Mesothelial cell of epicardium (in vitro differentiated cells): Measurements from ENCODE around the gene RAD9A. TPM values are rescaled to one million over a fixed set of nuclear protein-coding genes. Genes with fewer than 3 reads are reported as not detected.

ENCODE experiments used
- DNase-seq, 2 experiments: peaks; one replicate each; pipeline ENCODE4 v3.0.0; 2021; ENCODE audit warnings: low spot score in 2 of 2; ENCODE audit not compliant: unreplicated experiment in 2 of 2
- H3K27ac Mint-ChIP-seq: 2 replicates; pipeline ENCODE4 v1.8.0; 2021; ENCODE audit warnings: mixed read lengths
- H3K27me3 Mint-ChIP-seq: 2 replicates; pipeline ENCODE4 v1.8.0; 2021; ENCODE audit warnings: low read depth, mixed read lengths
- H3K36me3 Mint-ChIP-seq: 2 replicates; pipeline ENCODE4 v1.8.0; 2021; ENCODE audit warnings: mixed read lengths
- H3K4me1 Mint-ChIP-seq: 2 replicates; pipeline ENCODE4 v1.8.0; 2021; ENCODE audit warnings: mixed read lengths
- H3K4me3 Mint-ChIP-seq: 2 replicates; pipeline ENCODE4 v1.8.0; 2021; ENCODE audit warnings: mild to moderate bottlenecking, moderate library complexity, mixed read lengths
- H3K9me3 Mint-ChIP-seq: 2 replicates; pipeline ENCODE4 v1.8.0; 2021; ENCODE audit warnings: mixed read lengths
- CTCF ChIP-seq: fragments of 200-600 bp; sonication (generic); IDR thresholded peaks from one replicate; pipeline ENCODE4 v1.5.0; 2021; ENCODE audit warnings: antibody characterized with exemption; ENCODE audit not compliant: unreplicated experiment
- total RNA-seq: library from RNA; stranded (reverse); gene quantifications from 3 replicates; pipeline ENCODE4 v1.2.1, GENCODE V29; 2021

RAD9A gene
- total RNA-seq, 1 donor from 2014 or later, result 44.7 TPM

DNA sequence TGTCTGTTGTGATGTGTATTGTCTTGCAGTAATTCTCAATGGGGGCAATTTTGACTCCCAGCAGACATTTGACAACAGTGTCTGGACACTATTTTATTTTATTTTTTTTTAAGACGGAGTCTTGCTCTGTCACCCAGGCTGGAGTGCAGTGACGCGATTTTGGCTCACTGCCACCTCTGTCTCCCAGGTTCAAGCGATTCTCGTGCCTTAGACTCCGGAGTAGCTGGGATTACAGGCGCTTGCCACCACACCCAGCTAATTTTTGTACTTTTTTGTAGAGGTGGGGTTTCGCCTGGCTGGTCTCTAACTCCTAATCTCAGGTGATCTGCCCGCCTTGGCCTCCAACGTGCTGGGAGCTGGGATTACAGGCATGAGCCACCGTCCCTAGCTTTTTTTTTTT lies 37.9 kb downstream of the RAD9A start:
- Mint-ChIP-seq H3K9me3 (no peaks in the 10 kb centered on the region), H3K27me3 (no peaks in the 10 kb centered on the region), H3K27ac (peak overlapping the region; percentile 50), H3K4me3 (peak overlapping the region; percentile 90), H3K36me3 (peaks cover 10% of the 10 kb centered on the region), H3K4me1 (peaks cover 11% of the 10 kb centered on the region)
- TF ChIP-seq CTCF, result no peak
- DNase-seq, result no peak

- H3K9me3 Mint-ChIP-seq, result no peaks in the 10 kb centered on the region
- H3K36me3 Mint-ChIP-seq, result peaks cover 12% of the 10 kb centered on the region
- DNase-seq, result no peak
- H3K4me1 Mint-ChIP-seq, result peaks cover 13% of the 10 kb centered on the region
- H3K4me3 Mint-ChIP-seq, result no peak overlapping the region
- H3K27me3 Mint-ChIP-seq, result no peaks in the 10 kb centered on the region
- no peak overlapping the region for H3K27ac Mint-ChIP-seq
- no peak for TF ChIP-seq CTCF
Observed at GRCh38 chr11:67431346-67432249, 39.8 kb downstream of the RAD9A start.

- TF ChIP-seq CTCF, result no peak
- no peak for DNase-seq
- Mint-ChIP-seq H3K4me1 (peaks cover 11% of the 10 kb centered on the region), H3K36me3 (peaks cover 12% of the 10 kb centered on the region), H3K27me3 (no peaks in the 10 kb centered on the region), H3K4me3 (no peak overlapping the region), H3K27ac (no peak overlapping the region), H3K9me3 (no peaks in the 10 kb centered on the region)
Observed at GRCh38 chr11:67432655-67433349, 41.0 kb downstream of the RAD9A start.

- Mint-ChIP-seq H3K27me3 (no peaks in the 10 kb centered on the region), H3K4me1 (peaks cover 7% of the 10 kb centered on the region), H3K27ac (no peak overlapping the region), H3K9me3 (no peaks in the 10 kb centered on the region), H3K4me3 (no peak overlapping the region), H3K36me3 (peaks cover 12% of the 10 kb centered on the region)
- no peak for DNase-seq
- no peak for TF ChIP-seq CTCF
Observed at GRCh38 chr11:67433536-67434394, 42.0 kb downstream of the RAD9A start.

- no peak for TF ChIP-seq CTCF
- no peaks in the 10 kb centered on the region for H3K9me3 Mint-ChIP-seq
- peaks cover 12% of the 10 kb centered on the region for H3K36me3 Mint-ChIP-seq
- no peak overlapping the region for H3K27ac Mint-ChIP-seq
- H3K27me3 Mint-ChIP-seq, result no peaks in the 10 kb centered on the region
- no peak for DNase-seq
- H3K4me3 Mint-ChIP-seq, result no peak overlapping the region
- H3K4me1 Mint-ChIP-seq, result peaks cover 3% of the 10 kb centered on the region
Observed at GRCh38 chr11:67434395-67434881, 42.7 kb downstream of the RAD9A start.
